GM12873 (cell line): ENCODE results near the gene ACYP1.

Source experiments
- TF ChIP-seq, protein P1 (sequence below): IDR thresholded peaks from 2 replicates; pipeline ENCODE4 v1.5.1; 2012; ENCODE audit warnings: low read depth, mild to moderate bottlenecking, moderate library complexity, low read length, control low read depth; ENCODE audit not compliant: insufficient read depth; ENCODE audit errors: missing control alignments

Gene ACYP1

GRCh38 chr14:75003250-75004027 lies 60.4 kb downstream of the ACYP1 start:
- TF ChIP-seq, protein P1, sequence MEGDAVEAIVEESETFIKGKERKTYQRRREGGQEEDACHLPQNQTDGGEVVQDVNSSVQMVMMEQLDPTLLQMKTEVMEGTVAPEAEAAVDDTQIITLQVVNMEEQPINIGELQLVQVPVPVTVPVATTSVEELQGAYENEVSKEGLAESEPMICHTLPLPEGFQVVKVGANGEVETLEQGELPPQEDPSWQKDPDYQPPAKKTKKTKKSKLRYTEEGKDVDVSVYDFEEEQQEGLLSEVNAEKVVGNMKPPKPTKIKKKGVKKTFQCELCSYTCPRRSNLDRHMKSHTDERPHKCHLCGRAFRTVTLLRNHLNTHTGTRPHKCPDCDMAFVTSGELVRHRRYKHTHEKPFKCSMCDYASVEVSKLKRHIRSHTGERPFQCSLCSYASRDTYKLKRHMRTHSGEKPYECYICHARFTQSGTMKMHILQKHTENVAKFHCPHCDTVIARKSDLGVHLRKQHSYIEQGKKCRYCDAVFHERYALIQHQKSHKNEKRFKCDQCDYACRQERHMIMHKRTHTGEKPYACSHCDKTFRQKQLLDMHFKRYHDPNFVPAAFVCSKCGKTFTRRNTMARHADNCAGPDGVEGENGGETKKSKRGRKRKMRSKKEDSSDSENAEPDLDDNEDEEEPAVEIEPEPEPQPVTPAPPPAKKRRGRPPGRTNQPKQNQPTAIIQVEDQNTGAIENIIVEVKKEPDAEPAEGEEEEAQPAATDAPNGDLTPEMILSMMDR: no peak
